ENCODE measurements around the gene PTPRD.

DNA sequence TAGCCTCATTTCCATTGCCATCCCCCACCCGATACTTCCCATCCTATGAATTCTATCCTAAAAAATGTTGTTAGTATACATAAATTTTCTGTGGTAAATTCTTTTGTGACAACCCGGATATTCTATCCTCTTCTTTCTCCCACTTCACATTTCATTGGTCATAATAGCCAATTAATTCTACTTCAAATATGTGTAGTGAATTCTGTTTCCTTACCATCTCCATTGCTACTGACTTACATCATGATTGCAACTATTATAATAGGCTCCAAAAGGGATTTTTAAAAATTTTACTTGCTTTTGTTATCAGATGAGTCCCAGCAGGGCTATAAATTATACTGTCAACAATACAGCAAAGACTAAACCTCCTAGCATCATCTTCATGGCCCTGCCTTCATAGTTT is 1326.8 kb downstream of the PTPRD start:
- TF ChIP-seq, protein P1, sequence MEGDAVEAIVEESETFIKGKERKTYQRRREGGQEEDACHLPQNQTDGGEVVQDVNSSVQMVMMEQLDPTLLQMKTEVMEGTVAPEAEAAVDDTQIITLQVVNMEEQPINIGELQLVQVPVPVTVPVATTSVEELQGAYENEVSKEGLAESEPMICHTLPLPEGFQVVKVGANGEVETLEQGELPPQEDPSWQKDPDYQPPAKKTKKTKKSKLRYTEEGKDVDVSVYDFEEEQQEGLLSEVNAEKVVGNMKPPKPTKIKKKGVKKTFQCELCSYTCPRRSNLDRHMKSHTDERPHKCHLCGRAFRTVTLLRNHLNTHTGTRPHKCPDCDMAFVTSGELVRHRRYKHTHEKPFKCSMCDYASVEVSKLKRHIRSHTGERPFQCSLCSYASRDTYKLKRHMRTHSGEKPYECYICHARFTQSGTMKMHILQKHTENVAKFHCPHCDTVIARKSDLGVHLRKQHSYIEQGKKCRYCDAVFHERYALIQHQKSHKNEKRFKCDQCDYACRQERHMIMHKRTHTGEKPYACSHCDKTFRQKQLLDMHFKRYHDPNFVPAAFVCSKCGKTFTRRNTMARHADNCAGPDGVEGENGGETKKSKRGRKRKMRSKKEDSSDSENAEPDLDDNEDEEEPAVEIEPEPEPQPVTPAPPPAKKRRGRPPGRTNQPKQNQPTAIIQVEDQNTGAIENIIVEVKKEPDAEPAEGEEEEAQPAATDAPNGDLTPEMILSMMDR (IDR thresholded peaks at IDR 0.05), result no peak
- no peak for TF ChIP-seq POLR2A (IDR thresholded peaks at IDR 0.05)
